Fibroblast of lung (primary cell): Measurements from ENCODE around the gene ADGRA3. TPM values are rescaled to one million over a fixed set of nuclear protein-coding genes. Genes with fewer than 3 reads are reported as not detected.

Experiments used
- DNase-seq, 2 donors: peaks; one replicate each; pipeline versions ENCODE4 v3.0.0 to v3.0.0-alpha.2; 2010; ENCODE audit warnings: low read depth in 2 of 2
- H2AFZ ChIP-seq: 2 replicates; pipeline ENCODE4 v1.5.1; 2012; ENCODE audit warnings: low read length, control low read depth, inconsistent platforms
- H3K27ac ChIP-seq: 2 replicates; pipeline ENCODE4 v1.5.1; 2011; ENCODE audit warnings: low read length, control low read depth; ENCODE audit not compliant: insufficient read depth
- H3K27me3 ChIP-seq: 2 replicates; pipeline ENCODE4 v1.5.1; 2011; ENCODE audit warnings: mild to moderate bottlenecking, low read length; ENCODE audit not compliant: control insufficient read depth, insufficient read depth
- H3K36me3 ChIP-seq: 2 replicates; pipeline ENCODE4 v1.5.1; 2011; ENCODE audit warnings: low read length; ENCODE audit not compliant: control insufficient read depth, insufficient read depth
- H3K4me1 ChIP-seq: 2 replicates; pipeline ENCODE4 v1.5.1; 2011; ENCODE audit warnings: low read length; ENCODE audit not compliant: control insufficient read depth, insufficient read depth; ENCODE audit errors: extremely low read depth
- H3K4me2 ChIP-seq: 2 replicates; pipeline ENCODE4 v1.5.1; 2011; ENCODE audit warnings: low read length, control low read depth; ENCODE audit not compliant: insufficient read depth; ENCODE audit errors: extremely low read depth
- H3K4me3 ChIP-seq, 4 experiments: fragments of 200-600 bp in 1 of 4; sonication (generic) in 1 of 4; replicated peaks in 1 of 4; 2 replicates each; pipeline ENCODE4 v1.5.1; 2011 to 2016; ENCODE audit warnings: low read length in 4 of 4, low read depth in 3 of 4, mild to moderate bottlenecking in 3 of 4, control low read depth in 2 of 4, inconsistent platforms in 1 of 4, mixed read lengths in 1 of 4; ENCODE audit not compliant: insufficient read depth in 1 of 4; ENCODE audit errors: control extremely low read depth in 1 of 4
- H3K79me2 ChIP-seq: 2 replicates; pipeline ENCODE4 v1.5.1; 2012; ENCODE audit warnings: mild to moderate bottlenecking, low read length, inconsistent platforms; ENCODE audit not compliant: control insufficient read depth, insufficient read depth
- H3K9ac ChIP-seq: 2 replicates; pipeline ENCODE4 v1.5.1; 2011; ENCODE audit warnings: mild to moderate bottlenecking, low read length, control low read depth; ENCODE audit not compliant: insufficient read depth
- H3K9me3 ChIP-seq: 2 replicates; pipeline ENCODE4 v1.5.1; 2012; ENCODE audit warnings: low read depth, low read length; ENCODE audit not compliant: control insufficient read depth, insufficient read depth
- H4K20me1 ChIP-seq: 2 replicates; pipeline ENCODE4 v1.5.1; 2011; ENCODE audit warnings: low read length; ENCODE audit not compliant: control insufficient read depth, insufficient read depth; ENCODE audit errors: extremely low read depth
- CTCF ChIP-seq, 2 donors: IDR thresholded peaks in 1 of 2; conservative IDR thresholded peaks in 1 of 2; 1 replicate in 1 of 2; 2 replicates in 1 of 2; pipeline ENCODE4 v1.5.1; 2011 to 2012; ENCODE audit warnings: low read length in 2 of 2, control low read depth in 1 of 2, inconsistent platforms in 1 of 2, low read depth in 1 of 2, mild to moderate bottlenecking in 1 of 2
- EZH2 ChIP-seq: IDR thresholded peaks from 2 replicates; pipeline ENCODE4 v1.5.1; 2012; ENCODE audit warnings: low read length, control low read depth, mild to moderate bottlenecking; ENCODE audit errors: missing control alignments
- polyA plus RNA-seq, 2 donors: library from polyadenylated mRNA; depleted of rRNA in 1 of 2; stranded (reverse) in 1 of 2; unstranded in 1 of 2; fragments of >200 nt; gene quantifications; 2 replicates each; pipeline ENCODE4 v1.2.1, GENCODE V29; 2011 to 2012; ENCODE audit warnings: missing spikeins in 1 of 2
- total RNA-seq: library from RNA; depleted of rRNA; stranded (reverse); fragments of >200 nt; gene quantifications from 2 replicates; pipeline ENCODE4 v1.2.1, GENCODE V29; 2014

ADGRA3 gene
- total and polyA plus RNA-seq, 2 donors (not counting 1 experiment from before 2014, with no cell fraction given), result 13.0 to 15.2 TPM

- H3K4me1 ChIP-seq, result no peaks in the 10 kb centered on the region
- H3K9ac ChIP-seq, result no peak overlapping the region
- no peak overlapping the region for H3K4me2 ChIP-seq
- DNase-seq, result no peak
- H3K27me3 ChIP-seq, result no peaks in the 10 kb centered on the region
- H3K36me3 ChIP-seq, result no peaks in the 10 kb centered on the region
- no peak for TF ChIP-seq EZH2
- no peak for TF ChIP-seq CTCF (conservative IDR thresholded peaks at IDR 0.05 in 1 of 2, IDR thresholded peaks at IDR 0.05 in 1 of 2; ENCODE audit: low read depth in 1 of 2, low read length in 2 of 2)
- no peaks in the 10 kb centered on the region for H3K9me3 ChIP-seq
- no peak overlapping the region for H3K4me3 ChIP-seq
- no peak overlapping the region for H2AFZ ChIP-seq
- H3K27ac ChIP-seq, result no peak overlapping the region
- H3K79me2 ChIP-seq, result no peaks in the 10 kb centered on the region
- H4K20me1 ChIP-seq, result no peaks in the 10 kb centered on the region
These were observed 170.8 kb downstream of the ADGRA3 start for GRCh38 chr4:22345055-22345454.

GRCh38 chr4:22343606-22344005 is 172.3 kb downstream of the ADGRA3 start:
- H3K27ac ChIP-seq, result no peak overlapping the region
- H3K27me3 ChIP-seq, result no peaks in the 10 kb centered on the region
- no peaks in the 10 kb centered on the region for H3K79me2 ChIP-seq
- H4K20me1 ChIP-seq, result no peaks in the 10 kb centered on the region
- no peaks in the 10 kb centered on the region for H3K36me3 ChIP-seq
- TF ChIP-seq EZH2 (no peak), CTCF (conservative IDR thresholded peaks at IDR 0.05 in 1 of 2, IDR thresholded peaks at IDR 0.05 in 1 of 2; ENCODE audit: low read depth in 1 of 2, low read length in 2 of 2) (no peak)
- H3K4me3 ChIP-seq, result no peak overlapping the region
- DNase-seq, result no peak
- no peaks in the 10 kb centered on the region for H3K4me1 ChIP-seq
- H3K9me3 ChIP-seq, result no peaks in the 10 kb centered on the region
- no peak overlapping the region for H2AFZ ChIP-seq
- no peak overlapping the region for H3K9ac ChIP-seq
- H3K4me2 ChIP-seq, result no peak overlapping the region

- H4K20me1 ChIP-seq, result no peaks in the 10 kb centered on the region
- no peak for DNase-seq
- H3K79me2 ChIP-seq, result no peaks in the 10 kb centered on the region
- H3K36me3 ChIP-seq, result no peaks in the 10 kb centered on the region
- no peaks in the 10 kb centered on the region for H3K27me3 ChIP-seq
- no peaks in the 10 kb centered on the region for H3K4me1 ChIP-seq
- no peaks in the 10 kb centered on the region for H3K9me3 ChIP-seq
- H3K9ac ChIP-seq, result no peak overlapping the region
- no peak overlapping the region for H2AFZ ChIP-seq
- H3K4me3 ChIP-seq, result no peak overlapping the region
- TF ChIP-seq CTCF (conservative IDR thresholded peaks at IDR 0.05 in 1 of 2, IDR thresholded peaks at IDR 0.05 in 1 of 2; ENCODE audit: low read depth in 1 of 2, low read length in 2 of 2) (no peak), EZH2 (no peak)
- no peak overlapping the region for H3K27ac ChIP-seq
- no peak overlapping the region for H3K4me2 ChIP-seq
These were observed 176.4 kb downstream of the ADGRA3 start for GRCh38 chr4:22339491-22339890.
